ENCODE results near the gene CTNND2. TPM values are rescaled to one million over a fixed set of nuclear protein-coding genes. Genes with fewer than 3 reads are reported as not detected.

CTNND2 gene
- total and polyA plus RNA-seq, 9 of the 15 experiments (the other 6 are each of a cell fraction or from before 2014, with no cell fraction given), result 0.03 to 0.35 TPM; not detected in 7

GRCh38 chr5:11335881-11336760 lies 568.1 kb downstream of the CTNND2 start (continued):
- no peak for TF ChIP-seq RREB1 (CRISPR knock-in tag; IDR thresholded peaks at IDR 0.05)

- no peak for TF ChIP-seq ZKSCAN1 (IDR thresholded peaks at IDR 0.05; ENCODE audit: low read depth, low read length)
- TF ChIP-seq CTCF (IDR thresholded peaks at IDR 0.05 in 2 of 3, conservative IDR thresholded peaks at IDR 0.05 in 1 of 3; ENCODE audit: insufficient read depth in 2 of 3, low read depth in 1 of 3, low read length in 3 of 3), result peak in 1 of 3 experiments; percentile 13; a peak in 1 of 6 replicates
- Histone ChIP-seq H3K9me1 (ENCODE audit: control insufficient read depth, insufficient read depth, low read length) (no peaks in the 10 kb centered on the region), H3K4me3 (no peak overlapping the region), H3K9ac (ENCODE audit: insufficient read depth in 1 of 2, low read depth in 2 of 2, low read length in 2 of 2) (no peak overlapping the region), H4K20me1 (replicated peaks; ENCODE audit: control insufficient read depth, insufficient read depth, low read length) (no peaks in the 10 kb centered on the region), H3K27me3 (ENCODE audit: control insufficient read depth in 2 of 2, insufficient read depth in 2 of 2, low read length in 2 of 2) (no peaks in the 10 kb centered on the region), H3K9me3 (replicated peaks; ENCODE audit: control insufficient read depth, insufficient read depth, low read depth, low read length) (no peaks in the 10 kb centered on the region), H3K79me2 (ENCODE audit: control insufficient read depth, insufficient read depth, low read length) (no peaks in the 10 kb centered on the region), H3K4me2 (ENCODE audit: insufficient read depth, low read length) (no peak overlapping the region), H3K36me3 (ENCODE audit: control insufficient read depth, insufficient read depth, low read length) (no peaks in the 10 kb centered on the region), H3K27ac (ENCODE audit: extremely low read depth, low read depth, low read length) (no peak overlapping the region), H3K4me1 (replicated peaks in 1 of 2; ENCODE audit: control insufficient read depth in 2 of 2, insufficient read depth in 2 of 2, low read length in 2 of 2) (no peaks in the 10 kb centered on the region), H2AFZ (ENCODE audit: low read depth, low read length) (no peak overlapping the region)
- no TSS peak for BruUV-seq (replicated peaks)
- 2% methylated on average over 3 of the region's 3 CpGs for WGBS (ENCODE audit: insufficient coverage, low coverage, missing lambda C conversion rate)
- ATAC-seq, result no peak
- ChIA-PET POLR2A (no interaction called here), CTCF (ENCODE audit: low intra/inter-chr PET ratio) (no interaction called here)
- in situ Hi-C loops (cut with MboI), result no loop called here
- peak in 1 of 4 experiments; percentile 8 for DNase-seq (ENCODE audit: extremely low read depth in 1 of 4, low spot score in 3 of 4)
- intact Hi-C loops (cut with micrococcal nuclease), result no loop called here
- FAIRE-seq, result no peak
These were observed 569.8 kb downstream of the CTNND2 start for GRCh38 chr5:11334404-11334803.

All from K562 (cell line).